ENCODE data around the gene C17orf67.

Gene C17orf67

GRCh38 chr17:56823848-56824247 is 9.9 kb downstream of the C17orf67 start:
- no peak overlapping the region for H3K27ac ChIP-seq
- TF ChIP-seq ZFX (IDR thresholded peaks at IDR 0.05) = no peak
- TF ChIP-seq, protein P1, sequence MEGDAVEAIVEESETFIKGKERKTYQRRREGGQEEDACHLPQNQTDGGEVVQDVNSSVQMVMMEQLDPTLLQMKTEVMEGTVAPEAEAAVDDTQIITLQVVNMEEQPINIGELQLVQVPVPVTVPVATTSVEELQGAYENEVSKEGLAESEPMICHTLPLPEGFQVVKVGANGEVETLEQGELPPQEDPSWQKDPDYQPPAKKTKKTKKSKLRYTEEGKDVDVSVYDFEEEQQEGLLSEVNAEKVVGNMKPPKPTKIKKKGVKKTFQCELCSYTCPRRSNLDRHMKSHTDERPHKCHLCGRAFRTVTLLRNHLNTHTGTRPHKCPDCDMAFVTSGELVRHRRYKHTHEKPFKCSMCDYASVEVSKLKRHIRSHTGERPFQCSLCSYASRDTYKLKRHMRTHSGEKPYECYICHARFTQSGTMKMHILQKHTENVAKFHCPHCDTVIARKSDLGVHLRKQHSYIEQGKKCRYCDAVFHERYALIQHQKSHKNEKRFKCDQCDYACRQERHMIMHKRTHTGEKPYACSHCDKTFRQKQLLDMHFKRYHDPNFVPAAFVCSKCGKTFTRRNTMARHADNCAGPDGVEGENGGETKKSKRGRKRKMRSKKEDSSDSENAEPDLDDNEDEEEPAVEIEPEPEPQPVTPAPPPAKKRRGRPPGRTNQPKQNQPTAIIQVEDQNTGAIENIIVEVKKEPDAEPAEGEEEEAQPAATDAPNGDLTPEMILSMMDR (conservative IDR thresholded peaks at IDR 0.05) = no peak

GRCh38 chr17:56822725-56823124 is 11.0 kb downstream of the C17orf67 start:
- TF ChIP-seq ZFX (IDR thresholded peaks at IDR 0.05) = no peak
- TF ChIP-seq, protein P1 (conservative IDR thresholded peaks at IDR 0.05) = no peak

DNA sequence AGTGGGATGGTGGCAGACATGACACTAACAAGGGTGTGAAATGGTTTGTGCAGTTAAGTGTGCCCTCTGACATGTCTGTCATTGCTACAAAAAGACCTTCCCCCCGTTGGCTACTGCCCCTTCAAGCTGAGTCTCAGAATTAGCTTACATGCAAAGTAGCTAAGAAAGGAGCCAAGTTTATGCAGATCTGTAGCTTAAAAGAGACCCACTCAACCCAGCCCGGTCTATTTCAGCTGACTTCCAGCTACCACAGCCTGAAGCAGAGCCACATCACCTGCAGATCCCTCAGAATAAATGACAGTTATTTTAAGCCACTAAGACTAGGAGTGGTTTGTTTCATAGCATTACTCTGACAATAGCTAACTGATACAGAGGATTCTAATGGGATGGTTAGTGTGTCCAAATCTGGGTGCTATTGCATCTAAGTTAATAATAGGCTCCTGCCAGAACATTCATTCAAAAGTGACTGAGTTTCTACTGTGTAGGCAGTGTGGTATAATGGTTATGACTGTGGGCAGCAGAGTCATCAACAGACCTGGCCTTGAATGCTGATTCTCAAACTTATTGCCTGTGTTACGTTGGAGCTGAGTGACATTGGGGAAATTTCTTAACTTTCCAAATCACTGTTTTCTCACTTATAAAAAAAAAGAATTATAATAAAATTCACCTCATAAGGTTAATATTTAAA is 11.7 kb downstream of the C17orf67 start:
- no peak for TF ChIP-seq ZFX (IDR thresholded peaks at IDR 0.05)
- TF ChIP-seq, protein P1 (conservative IDR thresholded peaks at IDR 0.05) = no peak
- no peak overlapping the region for H3K27ac ChIP-seq

More at GRCh38 chr17:56822725-56823124, 11.0 kb downstream of the C17orf67 start:
- peak overlapping the region; percentile 27; the same call in 1 of the 2 replicates for H3K27ac ChIP-seq

DNA sequence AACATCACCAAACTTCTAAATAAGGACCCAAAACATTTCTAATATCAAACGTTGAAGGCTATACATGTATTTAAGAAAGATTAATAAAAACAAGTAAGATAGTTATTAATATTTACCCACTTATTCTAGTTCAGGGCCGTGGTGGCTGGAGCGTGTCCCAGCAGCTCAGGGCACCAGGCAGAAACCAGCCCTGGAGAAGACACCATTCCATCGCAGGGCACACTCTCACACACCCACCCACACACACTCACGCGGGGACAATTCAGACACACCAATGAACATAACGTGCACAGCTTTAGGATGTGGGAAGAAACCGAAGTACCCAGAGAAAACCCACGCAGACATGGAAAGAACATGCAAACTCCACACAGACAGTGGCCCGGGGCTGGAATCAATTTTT is 13.5 kb downstream of the C17orf67 start:
- no peak for TF ChIP-seq ZFX (IDR thresholded peaks at IDR 0.05)
- TF ChIP-seq, protein P1 (conservative IDR thresholded peaks at IDR 0.05) = no peak
- no peak overlapping the region for H3K27ac ChIP-seq

DNA sequence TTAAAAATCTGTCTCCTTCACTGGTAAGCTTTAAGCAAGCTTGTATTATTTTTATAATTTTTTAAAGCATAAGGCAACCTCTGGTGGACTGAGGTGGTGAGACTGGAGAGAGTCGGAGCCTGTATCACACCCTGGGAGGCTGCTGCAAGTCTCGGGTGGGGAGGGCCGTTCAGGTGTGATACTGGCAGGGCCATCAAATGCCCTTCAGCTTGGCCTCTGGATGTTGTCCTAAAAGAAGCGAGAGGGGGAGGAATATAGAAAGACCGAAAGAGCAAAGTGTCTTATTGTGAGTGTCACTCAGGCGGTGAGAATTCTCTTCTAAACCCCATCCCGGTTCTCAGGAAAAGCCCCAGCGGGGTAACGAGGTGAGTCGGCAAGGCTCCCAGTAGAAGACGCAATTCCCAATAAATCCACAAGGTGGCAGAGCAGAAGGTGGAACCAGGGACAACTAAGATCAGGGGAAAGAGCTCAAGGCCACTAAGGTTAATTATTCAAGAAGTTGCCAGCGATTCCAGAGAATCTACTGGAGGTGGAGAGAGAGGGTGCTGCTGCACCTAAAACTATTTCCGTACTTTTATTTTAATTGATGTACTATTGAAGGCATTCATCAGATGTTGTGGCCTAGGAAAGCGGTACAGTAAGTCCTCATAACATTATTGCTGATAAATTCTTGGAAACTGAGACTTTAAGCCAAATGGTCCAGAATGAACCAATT is 14.1 kb downstream of the C17orf67 start:
- no peak overlapping the region for H3K27ac ChIP-seq
- TF ChIP-seq, protein P1 (conservative IDR thresholded peaks at IDR 0.05) = peak; percentile 93
- no peak for TF ChIP-seq ZFX (IDR thresholded peaks at IDR 0.05)

GRCh38 chr17:56819030-56819429 is 14.7 kb downstream of the C17orf67 start:
- no peak for TF ChIP-seq ZFX (IDR thresholded peaks at IDR 0.05)
- TF ChIP-seq, protein P1 (conservative IDR thresholded peaks at IDR 0.05) = no peak
- no peak overlapping the region for H3K27ac ChIP-seq

- no peak overlapping the region for H3K27ac ChIP-seq
- no peak for TF ChIP-seq ZFX (IDR thresholded peaks at IDR 0.05)
- TF ChIP-seq, protein P1 (conservative IDR thresholded peaks at IDR 0.05) = no peak
These were observed 16.7 kb downstream of the C17orf67 start for GRCh38 chr17:56817066-56817465.
